HG03565 (cell line): ENCODE data around the gene AMPH.
A peak's percentile ranks its signal among the peaks of the same experiment; 100 is the strongest.

Source experiments
- ATAC-seq: cut with Tn5 transposase; IDR thresholded peaks from one replicate; pipeline ENCODE4 v1.9.1; 2021; ENCODE audit warnings: mild to moderate bottlenecking, moderate library complexity; ENCODE audit not compliant: unreplicated experiment

The AMPH gene

GRCh38 chr7:38630720-38631673, at the start of gene AMPH:
Gene AMPH (minus strand): TSS chr7:38631373. CDS start chr7:38631351, 22 bp downstream.
- ATAC-seq = no peak

DNA sequence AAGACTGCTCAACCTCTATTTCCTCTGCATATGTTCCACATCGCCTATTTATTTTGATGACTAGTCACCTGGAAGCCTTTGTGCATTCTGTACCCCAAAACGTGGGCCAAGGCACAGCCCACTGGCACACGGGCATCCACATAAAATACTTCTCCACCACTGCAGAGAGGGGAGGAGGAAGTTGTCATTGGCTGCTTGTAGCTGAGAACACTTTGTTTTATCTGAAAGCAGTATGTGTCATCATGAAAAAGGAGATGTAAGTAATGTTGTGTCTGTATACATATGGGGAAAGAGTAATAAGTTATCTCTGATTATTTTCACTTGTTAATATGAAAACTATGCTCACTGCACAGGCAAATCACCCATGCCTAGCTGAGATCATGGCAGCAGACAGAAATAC, 48.2 kb upstream of the AMPH start:
- no peak for ATAC-seq

GRCh38 chr7:38678698-38679054, 47.5 kb upstream of the AMPH start:
- ATAC-seq = no peak

DNA sequence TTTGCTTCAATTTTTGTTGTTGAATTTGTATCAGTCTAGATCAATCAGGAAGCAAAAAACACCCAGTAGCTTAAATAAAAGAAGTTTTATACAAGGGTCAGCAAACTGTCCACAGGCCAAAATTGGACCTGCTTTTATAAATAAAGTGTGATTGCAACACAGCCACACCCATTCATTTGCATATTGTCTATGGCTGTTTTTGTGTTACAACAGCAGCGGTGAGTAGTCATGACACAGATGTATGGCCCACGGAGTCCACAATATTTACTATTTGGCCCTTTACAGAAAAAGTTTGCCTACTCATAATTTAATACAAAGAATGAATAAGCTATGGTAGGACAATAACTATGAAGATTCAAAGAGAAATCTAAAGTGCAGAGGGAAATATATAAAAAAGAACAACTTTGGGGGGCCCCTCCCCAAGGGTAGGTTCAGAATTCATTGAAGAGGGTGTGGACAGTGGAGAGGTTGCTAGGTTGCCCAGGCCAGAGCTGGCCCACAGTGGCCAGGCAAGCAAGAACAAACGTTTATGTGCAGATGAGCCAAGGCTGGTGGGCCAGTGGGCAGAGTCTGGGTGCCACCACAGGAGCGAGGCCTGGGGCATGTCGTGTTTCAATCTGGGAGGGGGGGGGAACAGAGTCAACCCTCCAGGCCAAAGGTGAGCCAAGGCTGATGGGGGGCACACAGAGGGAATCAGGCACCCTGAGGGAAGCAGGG, 47.0 kb upstream of the AMPH start:
- no peak for ATAC-seq

- no peak for ATAC-seq
Observed at GRCh38 chr7:38675494-38676106, 44.4 kb upstream of the AMPH start.

DNA sequence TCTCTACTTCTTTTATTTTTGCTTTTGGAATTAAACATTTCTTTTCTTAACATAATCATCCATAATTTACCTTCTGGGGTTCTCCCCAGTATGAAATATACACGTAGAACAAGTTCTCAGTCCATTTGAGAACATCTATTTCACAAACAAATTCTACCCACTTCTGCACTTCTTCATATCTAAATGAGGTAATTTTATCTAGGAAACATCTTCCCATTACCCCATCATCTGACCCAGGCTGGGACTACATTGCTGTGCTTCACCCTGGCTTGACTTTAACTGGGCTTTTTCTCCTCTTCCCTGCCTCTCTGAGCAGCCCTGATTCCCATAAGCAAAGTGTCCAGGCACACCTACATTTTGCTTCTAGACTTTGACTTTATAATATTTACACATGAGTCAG, 43.3 kb upstream of the AMPH start:
- ATAC-seq = no peak

DNA sequence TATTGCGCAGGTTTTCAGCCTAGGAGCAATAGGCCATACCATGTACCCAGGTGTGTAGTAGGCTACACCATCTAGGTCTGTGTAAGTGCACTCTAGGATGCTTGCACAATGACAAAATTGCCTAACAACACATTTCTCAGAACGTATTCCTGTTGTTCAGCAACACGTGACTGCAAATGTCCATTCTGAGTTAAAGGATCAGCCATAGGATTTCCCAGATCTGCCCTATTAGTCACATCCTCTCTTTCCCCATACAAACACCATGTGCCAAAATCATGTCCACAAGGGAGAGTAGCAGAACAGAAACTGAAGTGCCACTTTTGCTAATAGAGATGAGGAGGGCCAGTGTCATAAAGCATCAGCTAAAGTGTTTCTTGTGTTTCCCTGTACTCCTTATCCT, 42.6 kb upstream of the AMPH start:
- no peak for ATAC-seq

GRCh38 chr7:38671911-38672905, 41.0 kb upstream of the AMPH start:
- peak; percentile 43 for ATAC-seq

GRCh38 chr7:38669965-38670520, 38.9 kb upstream of the AMPH start:
- no peak for ATAC-seq

GRCh38 chr7:38664972-38665371, 33.8 kb upstream of the AMPH start:
- no peak for ATAC-seq

DNA sequence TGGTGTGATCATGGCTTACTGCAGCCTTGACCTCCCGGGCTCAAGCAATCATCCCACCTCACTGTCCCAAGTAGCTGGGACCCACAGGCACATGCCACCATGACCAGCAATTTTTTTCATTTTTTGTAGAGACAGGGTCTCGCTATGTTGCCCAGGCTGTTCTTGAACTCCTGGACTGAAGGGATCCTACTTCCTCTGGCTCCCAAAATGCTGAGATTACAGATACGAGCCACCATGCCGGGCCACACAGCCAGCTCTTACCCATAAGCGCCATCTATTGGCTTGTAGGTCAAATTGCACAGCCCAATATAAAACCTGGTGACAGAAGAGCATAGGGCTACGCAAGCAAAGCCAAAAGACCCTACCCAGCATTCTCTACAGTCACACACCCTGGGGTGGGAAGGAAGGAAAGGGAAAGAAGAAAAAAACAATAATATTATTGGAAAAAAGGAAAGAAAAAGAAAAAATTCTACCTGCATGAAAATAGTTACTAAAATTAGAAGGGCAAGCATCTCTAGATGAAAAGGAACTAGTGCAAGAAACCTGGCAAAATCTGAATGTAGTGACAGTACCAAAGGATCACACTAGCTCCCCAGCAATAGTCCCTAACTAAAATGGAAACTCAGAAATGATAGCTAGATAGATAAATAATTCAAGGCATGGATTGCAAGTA, 29.4 kb upstream of the AMPH start:
- peak; percentile 71 for ATAC-seq

DNA sequence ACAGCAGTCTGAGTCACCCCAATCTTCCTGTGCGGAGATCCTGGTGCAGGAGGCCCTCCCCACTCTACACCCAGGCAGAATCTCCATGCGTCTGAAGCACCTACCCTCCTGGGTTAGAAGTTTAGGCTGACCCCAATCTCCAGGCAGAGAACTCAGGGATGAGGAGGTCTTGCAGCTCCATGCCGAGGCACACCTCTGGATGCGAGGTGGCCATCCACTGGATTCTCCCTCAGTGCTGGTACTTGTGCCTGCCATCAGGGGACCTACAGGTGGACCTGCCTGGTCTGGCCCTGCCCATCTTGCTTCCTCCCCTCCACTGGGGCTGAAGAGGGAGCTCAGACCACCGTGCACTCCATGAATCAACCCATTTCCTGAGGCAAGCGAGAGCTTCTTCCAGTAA, 28.8 kb upstream of the AMPH start:
- ATAC-seq = no peak

GRCh38 chr7:38658921-38659320, 27.7 kb upstream of the AMPH start:
- no peak for ATAC-seq

- no peak for ATAC-seq
Observed at GRCh38 chr7:38656968-38657367, 25.8 kb upstream of the AMPH start.

- ATAC-seq = no peak
Observed at GRCh38 chr7:38655833-38656774, 24.9 kb upstream of the AMPH start.

GRCh38 chr7:38637957-38638356, 6.8 kb upstream of the AMPH start:
- no peak for ATAC-seq

GRCh38 chr7:38632411-38632810, 1.2 kb upstream of the AMPH start:
- no peak for ATAC-seq

- no peak for ATAC-seq
Observed at GRCh38 chr7:38629651-38630510, 1.3 kb downstream of the AMPH start.
